K562 (cell line): Measurements from ENCODE around the gene MYMX. TPM values are rescaled to one million over a fixed set of nuclear protein-coding genes. Genes with fewer than 3 reads are reported as not detected.

Experiments used
- ARHGAP35 ChIP-seq: fragments of 450-650 bp; IDR thresholded peaks from 2 replicates; pipeline ENCODE4 v1.6.1; 2018; ENCODE audit not compliant: partially characterized antibody
- DMBX1 ChIP-seq: fragments of 250-450 bp; sonication (Bioruptor Pico); IDR thresholded peaks from 2 replicates; pipeline ENCODE4 v1.8.0; 2022; ENCODE audit warnings: inconsistent platforms, mild to moderate bottlenecking, moderate library complexity, borderline replicate concordance
- ESRRB ChIP-seq: fragments of 250-450 bp; sonication (Bioruptor Pico); IDR thresholded peaks from 2 replicates; pipeline ENCODE4 v1.5.0; 2020; ENCODE audit warnings: mild to moderate bottlenecking, moderate library complexity, borderline replicate concordance
- EWSR1 ChIP-seq: fragments of 450-650 bp; IDR thresholded peaks from 2 replicates; pipeline ENCODE4 v1.6.1; 2018; ENCODE audit warnings: borderline replicate concordance, mild to moderate bottlenecking, low read depth, moderate library complexity; ENCODE audit not compliant: partially characterized antibody
- FOXA1 ChIP-seq: fragments of 450-650 bp; IDR thresholded peaks from 2 replicates; pipeline ENCODE4 v1.6.1; 2016; ENCODE audit warnings: mild to moderate bottlenecking, borderline replicate concordance
- GTF2A2 ChIP-seq: IDR thresholded peaks from 2 replicates; pipeline ENCODE4 v1.6.1; 2016; ENCODE audit warnings: mild to moderate bottlenecking, missing genetic modification characterization, missing compliant biosample characterization
- HIVEP1 ChIP-seq: fragments of 250-450 bp; sonication (Bioruptor Pico); IDR thresholded peaks from 2 replicates; pipeline ENCODE4 v1.4.0; 2020; ENCODE audit warnings: mild to moderate bottlenecking
- HNRNPH1 ChIP-seq: fragments of 200-400 bp; formaldehyde crosslinking; optimal IDR thresholded peaks from 2 replicates; pipeline ENCODE3; 2017; ENCODE audit warnings: low read depth, mild to moderate bottlenecking, low read length, moderate library complexity
- KLF13 ChIP-seq: fragments of 450-650 bp; IDR thresholded peaks from 2 replicates; pipeline ENCODE4 v1.6.1; 2016; ENCODE audit warnings: missing genetic modification characterization, low read depth, mild to moderate bottlenecking, missing compliant biosample characterization, moderate library complexity, borderline replicate concordance
- MAFF ChIP-seq: IDR thresholded peaks from 2 replicates; pipeline ENCODE4 v1.6.1; 2012; ENCODE audit warnings: low read length, improper control_type of control experiment
- NCOA2 ChIP-seq, 2 experiments: fragments of 450-650 bp; IDR thresholded peaks; 2 replicates each; pipeline ENCODE4 v1.6.1; 2018; ENCODE audit warnings: mild to moderate bottlenecking in 2 of 2, moderate library complexity in 1 of 2; ENCODE audit not compliant: partially characterized antibody in 2 of 2
- PCBP2 ChIP-seq: fragments of 200-400 bp; formaldehyde crosslinking; IDR thresholded peaks from 2 replicates; pipeline ENCODE4 v1.6.1; 2018; ENCODE audit warnings: low read length, low read depth, mild to moderate bottlenecking, moderate library complexity; ENCODE audit not compliant: poor library complexity, severe bottlenecking
- RAD21 ChIP-seq, 2 experiments: fragments of 250-450 bp in 1 of 2; fragments of 450-650 bp in 1 of 2; sonication (Bioruptor Pico) in 1 of 2; formaldehyde crosslinking in 1 of 2; IDR thresholded peaks in 1 of 2; conservative IDR thresholded peaks in 1 of 2; 2 replicates each; pipeline versions ENCODE4 v1.4.0 to v1.8.0; 2020 to 2022; ENCODE audit warnings: mild to moderate bottlenecking in 2 of 2, moderate library complexity in 1 of 2
- RFX7 ChIP-seq: fragments of 250-450 bp; sonication (Bioruptor Pico); IDR thresholded peaks from 2 replicates; pipeline ENCODE4 v1.5.1; 2021; ENCODE audit warnings: mild to moderate bottlenecking
- SRF ChIP-seq, 2 experiments: fragments of 250-450, 450-650 bp in 1 of 2; sonication (Bioruptor Pico) in 1 of 2; sonication (generic) in 1 of 2; formaldehyde crosslinking; IDR thresholded peaks; 2 replicates each; pipeline versions ENCODE4 v1.5.0 to v1.5.1; 2020 to 2022; ENCODE audit warnings: mild to moderate bottlenecking in 1 of 2, missing genetic modification reagents in 1 of 2
- SRSF1 ChIP-seq: fragments of 200-400 bp; formaldehyde crosslinking; IDR thresholded peaks from 2 replicates; pipeline ENCODE4 v1.6.1; 2017; ENCODE audit warnings: mild to moderate bottlenecking, low read depth, low read length, moderate library complexity
- TAF1 ChIP-seq: IDR thresholded peaks from 2 replicates; pipeline ENCODE4 v1.6.1; 2011; ENCODE audit warnings: mild to moderate bottlenecking, low read length, moderate library complexity; ENCODE audit not compliant: insufficient read depth, control insufficient read depth, severe bottlenecking; ENCODE audit errors: extremely low read depth
- ZBTB8A ChIP-seq: fragments of 450-650 bp; IDR thresholded peaks from 2 replicates; pipeline ENCODE4 v1.6.1; 2018; ENCODE audit warnings: mild to moderate bottlenecking, moderate library complexity; ENCODE audit not compliant: partially characterized antibody
- ZFP36 ChIP-seq: fragments of 150-350 bp; IDR thresholded peaks from 2 replicates; pipeline ENCODE4 v1.6.1; 2018; ENCODE audit warnings: low read length, low read depth; ENCODE audit not compliant: partially characterized antibody
- ZNF263 ChIP-seq: sonication (generic); formaldehyde crosslinking; IDR thresholded peaks from 2 replicates; pipeline ENCODE4 v1.8.0; 2022; ENCODE audit warnings: mild to moderate bottlenecking, missing genetic modification reagents, borderline replicate concordance
- ZNF778 ChIP-seq: fragments of 450-650 bp; formaldehyde crosslinking; IDR thresholded peaks from 2 replicates; pipeline ENCODE4 v1.4.0; 2020; ENCODE audit warnings: mild to moderate bottlenecking, moderate library complexity
- polyA plus RNA-seq, 8 experiments: library from polyadenylated mRNA; depleted of rRNA in 4 of 8; stranded (reverse) in 5 of 8; unstranded in 3 of 8; fragments of >200 nt; fragmentation: Nextera tagmentation in 2 of 8; fragmentation: Illumina TruSeq in 1 of 8; extraction: Ambion mirVana in 2 of 8; extraction: Trizol in 1 of 8; gene quantifications; 2 replicates each; pipeline versions ENCODE4 v1.2.1 to v1.2.3, GENCODE V29; 2011 to 2014; ENCODE audit warnings: inconsistent platforms in 1 of 8, missing spikeins in 1 of 8
- total RNA-seq, 7 experiments: library from RNA; depleted of rRNA in 6 of 7; stranded (reverse); fragments of >200 nt in 6 of 7; fragmentation: Illumina TruSeq in 2 of 7; extraction: Trizol in 2 of 7; gene quantifications; 2 replicates each; pipeline versions ENCODE4 v1.2.1 to v1.2.3, GENCODE V29; 2011 to 2021; ENCODE audit warnings: low replicate concordance in 1 of 7
- TF ChIP-seq, protein P1 (sequence below): fragments of 450-650 bp; formaldehyde crosslinking; conservative IDR thresholded peaks from 2 replicates; pipeline ENCODE4 v1.4.0; 2022; ENCODE audit warnings: mild to moderate bottlenecking, missing genetic modification characterization
- TF ChIP-seq, protein P2 (sequence below): fragments of 250-450 bp; sonication (Bioruptor Pico); IDR thresholded peaks from 2 replicates; pipeline ENCODE4 v1.8.0; 2021; ENCODE audit warnings: mild to moderate bottlenecking, moderate library complexity

MYMX gene
- total and polyA plus RNA-seq, 9 of the 15 experiments (the other 6 are each of a cell fraction or from before 2014, with no cell fraction given): 0.12 TPM; not detected in 8

DNA sequence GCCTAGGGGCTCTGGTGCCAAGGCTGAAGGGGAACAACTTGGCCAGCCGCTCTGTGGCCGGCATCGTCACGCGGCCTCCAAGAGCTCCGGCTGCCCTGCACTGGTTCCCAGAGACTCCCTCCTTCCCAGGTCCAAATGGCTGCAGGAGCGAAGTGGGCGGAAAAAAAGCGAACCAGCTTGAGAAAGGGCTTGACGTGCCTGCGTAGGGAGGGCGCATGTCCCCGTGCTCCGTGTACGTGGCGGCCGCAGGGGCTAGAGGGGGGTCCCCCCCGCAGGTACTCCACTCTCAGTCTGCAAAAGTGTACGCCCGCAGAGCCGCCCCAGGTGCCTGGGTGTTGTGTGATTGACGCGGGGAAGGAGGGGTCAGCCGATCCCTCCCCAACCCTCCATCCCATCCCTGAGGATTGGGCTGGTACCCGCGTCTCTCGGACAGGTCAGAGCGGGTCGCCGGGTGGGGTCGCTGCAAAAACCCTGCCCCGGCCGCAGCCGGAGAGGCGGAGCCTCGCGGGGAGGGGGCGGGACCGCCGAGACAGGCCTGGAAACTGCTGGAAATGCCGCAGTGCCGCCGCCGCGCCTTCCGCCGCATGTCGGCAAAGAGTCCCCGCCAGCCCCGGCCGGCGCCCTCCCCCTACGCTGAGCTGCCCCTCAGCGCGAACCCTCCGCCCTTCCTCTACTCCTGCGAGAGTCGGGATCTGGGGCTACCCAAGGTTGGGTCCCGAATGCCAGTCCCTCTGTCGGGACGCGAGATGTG, 29.4 kb downstream of the MYMX start (continued):
- no peak for TF ChIP-seq MAFF
- no peak for TF ChIP-seq PCBP2
- TF ChIP-seq, protein P1, sequence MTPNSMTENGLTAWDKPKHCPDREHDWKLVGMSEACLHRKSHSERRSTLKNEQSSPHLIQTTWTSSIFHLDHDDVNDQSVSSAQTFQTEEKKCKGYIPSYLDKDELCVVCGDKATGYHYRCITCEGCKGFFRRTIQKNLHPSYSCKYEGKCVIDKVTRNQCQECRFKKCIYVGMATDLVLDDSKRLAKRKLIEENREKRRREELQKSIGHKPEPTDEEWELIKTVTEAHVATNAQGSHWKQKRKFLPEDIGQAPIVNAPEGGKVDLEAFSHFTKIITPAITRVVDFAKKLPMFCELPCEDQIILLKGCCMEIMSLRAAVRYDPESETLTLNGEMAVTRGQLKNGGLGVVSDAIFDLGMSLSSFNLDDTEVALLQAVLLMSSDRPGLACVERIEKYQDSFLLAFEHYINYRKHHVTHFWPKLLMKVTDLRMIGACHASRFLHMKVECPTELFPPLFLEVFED: no peak
- peak in 1 of 2 experiments; percentile 6; a peak in 1 of 4 replicates for TF ChIP-seq RAD21 (CRISPR knock-in tag; conservative IDR thresholded peaks at IDR 0.05 in 1 of 2, IDR thresholded peaks at IDR 0.05 in 1 of 2)
- no peak for TF ChIP-seq ZFP36
- no peak for TF ChIP-seq SRSF1
- no peak for TF ChIP-seq HIVEP1 (CRISPR knock-in tag)
- no peak for TF ChIP-seq EWSR1
- TF ChIP-seq DMBX1 (CRISPR knock-in tag): no peak
- TF ChIP-seq, protein P2, sequence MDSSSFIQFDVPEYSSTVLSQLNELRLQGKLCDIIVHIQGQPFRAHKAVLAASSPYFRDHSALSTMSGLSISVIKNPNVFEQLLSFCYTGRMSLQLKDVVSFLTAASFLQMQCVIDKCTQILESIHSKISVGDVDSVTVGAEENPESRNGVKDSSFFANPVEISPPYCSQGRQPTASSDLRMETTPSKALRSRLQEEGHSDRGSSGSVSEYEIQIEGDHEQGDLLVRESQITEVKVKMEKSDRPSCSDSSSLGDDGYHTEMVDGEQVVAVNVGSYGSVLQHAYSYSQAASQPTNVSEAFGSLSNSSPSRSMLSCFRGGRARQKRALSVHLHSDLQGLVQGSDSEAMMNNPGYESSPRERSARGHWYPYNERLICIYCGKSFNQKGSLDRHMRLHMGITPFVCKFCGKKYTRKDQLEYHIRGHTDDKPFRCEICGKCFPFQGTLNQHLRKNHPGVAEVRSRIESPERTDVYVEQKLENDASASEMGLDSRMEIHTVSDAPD (CRISPR knock-in tag): no peak
- TF ChIP-seq ZNF778: no peak
- no peak for TF ChIP-seq ARHGAP35
- TF ChIP-seq GTF2A2 (tag): no peak
- TF ChIP-seq FOXA1: no peak
- TF ChIP-seq ZNF263 (CRISPR knock-in tag): no peak; the same call in 1 of the 2 replicates
- no peak for TF ChIP-seq ZBTB8A
- peak; percentile 38 for TF ChIP-seq TAF1
- TF ChIP-seq SRF (CRISPR knock-in tag; IDR thresholded peaks at IDR 0.05): 0 out of 4 replicates have a peak, but pooled peaks of 1 of the 2 experiments have one; percentile 47
- TF ChIP-seq ESRRB: no peak
- TF ChIP-seq KLF13 (tag): peak; percentile 16; the same call in 1 of the 2 replicates
- no peak for TF ChIP-seq RFX7 (CRISPR knock-in tag)
- TF ChIP-seq NCOA2 (IDR thresholded peaks at IDR 0.05; ENCODE audit: partially characterized antibody in 2 of 2): no peak
- TF ChIP-seq HNRNPH1: no peak
